ENCODE measurements around the gene CXCL12.

Gene CXCL12

DNA sequence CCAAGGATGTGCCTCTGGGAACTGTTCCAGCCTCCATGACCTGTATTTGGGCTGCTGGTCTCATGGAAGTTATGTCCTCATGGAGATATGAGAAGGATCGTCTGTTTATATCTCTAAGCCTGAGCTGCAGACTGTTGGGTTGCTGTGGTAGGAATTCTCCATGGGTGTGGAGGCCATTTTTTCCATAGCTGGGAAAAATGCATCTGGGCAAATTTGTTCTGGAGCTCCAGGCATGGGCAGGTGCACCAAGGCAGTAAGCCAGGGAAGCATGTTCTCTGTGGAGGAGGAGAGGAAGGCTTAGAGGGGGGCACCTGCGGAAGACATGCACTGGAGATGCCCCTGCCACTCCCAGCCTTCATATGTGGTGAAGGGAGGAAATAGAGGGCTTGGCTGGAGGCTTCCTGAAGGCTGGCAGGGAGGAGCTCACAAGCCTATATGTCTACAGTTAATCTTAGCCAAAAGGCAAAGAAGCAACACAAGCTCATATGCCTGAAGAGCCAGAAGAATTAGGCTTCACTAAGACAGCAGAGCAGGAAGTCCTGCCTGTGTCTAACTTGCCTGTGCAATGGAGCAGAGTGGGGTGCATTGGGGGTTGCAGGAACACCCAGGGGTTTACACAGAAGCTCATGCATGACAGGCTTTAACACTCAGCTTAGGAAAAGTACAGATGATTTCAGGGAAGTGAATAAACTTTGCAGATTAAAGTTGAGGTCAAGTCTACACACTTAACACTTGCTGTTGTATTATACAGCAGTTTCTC is 35.1 kb upstream of the CXCL12 start:
- no peak for TF ChIP-seq GABPA (IDR thresholded peaks at IDR 0.05; ENCODE audit: low read depth)
- TF ChIP-seq, protein P1, sequence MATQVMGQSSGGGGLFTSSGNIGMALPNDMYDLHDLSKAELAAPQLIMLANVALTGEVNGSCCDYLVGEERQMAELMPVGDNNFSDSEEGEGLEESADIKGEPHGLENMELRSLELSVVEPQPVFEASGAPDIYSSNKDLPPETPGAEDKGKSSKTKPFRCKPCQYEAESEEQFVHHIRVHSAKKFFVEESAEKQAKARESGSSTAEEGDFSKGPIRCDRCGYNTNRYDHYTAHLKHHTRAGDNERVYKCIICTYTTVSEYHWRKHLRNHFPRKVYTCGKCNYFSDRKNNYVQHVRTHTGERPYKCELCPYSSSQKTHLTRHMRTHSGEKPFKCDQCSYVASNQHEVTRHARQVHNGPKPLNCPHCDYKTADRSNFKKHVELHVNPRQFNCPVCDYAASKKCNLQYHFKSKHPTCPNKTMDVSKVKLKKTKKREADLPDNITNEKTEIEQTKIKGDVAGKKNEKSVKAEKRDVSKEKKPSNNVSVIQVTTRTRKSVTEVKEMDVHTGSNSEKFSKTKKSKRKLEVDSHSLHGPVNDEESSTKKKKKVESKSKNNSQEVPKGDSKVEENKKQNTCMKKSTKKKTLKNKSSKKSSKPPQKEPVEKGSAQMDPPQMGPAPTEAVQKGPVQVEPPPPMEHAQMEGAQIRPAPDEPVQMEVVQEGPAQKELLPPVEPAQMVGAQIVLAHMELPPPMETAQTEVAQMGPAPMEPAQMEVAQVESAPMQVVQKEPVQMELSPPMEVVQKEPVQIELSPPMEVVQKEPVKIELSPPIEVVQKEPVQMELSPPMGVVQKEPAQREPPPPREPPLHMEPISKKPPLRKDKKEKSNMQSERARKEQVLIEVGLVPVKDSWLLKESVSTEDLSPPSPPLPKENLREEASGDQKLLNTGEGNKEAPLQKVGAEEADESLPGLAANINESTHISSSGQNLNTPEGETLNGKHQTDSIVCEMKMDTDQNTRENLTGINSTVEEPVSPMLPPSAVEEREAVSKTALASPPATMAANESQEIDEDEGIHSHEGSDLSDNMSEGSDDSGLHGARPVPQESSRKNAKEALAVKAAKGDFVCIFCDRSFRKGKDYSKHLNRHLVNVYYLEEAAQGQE (IDR thresholded peaks at IDR 0.05; ENCODE audit: insufficient replicate concordance, low read depth), result no peak
- TF ChIP-seq POLR2AphosphoS5 (IDR thresholded peaks at IDR 0.05; ENCODE audit: low read depth), result no peak
- TF ChIP-seq SPI1 (IDR thresholded peaks at IDR 0.05; ENCODE audit: borderline replicate concordance, low read depth), result no peak
- TF ChIP-seq, protein P2, sequence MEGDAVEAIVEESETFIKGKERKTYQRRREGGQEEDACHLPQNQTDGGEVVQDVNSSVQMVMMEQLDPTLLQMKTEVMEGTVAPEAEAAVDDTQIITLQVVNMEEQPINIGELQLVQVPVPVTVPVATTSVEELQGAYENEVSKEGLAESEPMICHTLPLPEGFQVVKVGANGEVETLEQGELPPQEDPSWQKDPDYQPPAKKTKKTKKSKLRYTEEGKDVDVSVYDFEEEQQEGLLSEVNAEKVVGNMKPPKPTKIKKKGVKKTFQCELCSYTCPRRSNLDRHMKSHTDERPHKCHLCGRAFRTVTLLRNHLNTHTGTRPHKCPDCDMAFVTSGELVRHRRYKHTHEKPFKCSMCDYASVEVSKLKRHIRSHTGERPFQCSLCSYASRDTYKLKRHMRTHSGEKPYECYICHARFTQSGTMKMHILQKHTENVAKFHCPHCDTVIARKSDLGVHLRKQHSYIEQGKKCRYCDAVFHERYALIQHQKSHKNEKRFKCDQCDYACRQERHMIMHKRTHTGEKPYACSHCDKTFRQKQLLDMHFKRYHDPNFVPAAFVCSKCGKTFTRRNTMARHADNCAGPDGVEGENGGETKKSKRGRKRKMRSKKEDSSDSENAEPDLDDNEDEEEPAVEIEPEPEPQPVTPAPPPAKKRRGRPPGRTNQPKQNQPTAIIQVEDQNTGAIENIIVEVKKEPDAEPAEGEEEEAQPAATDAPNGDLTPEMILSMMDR (IDR thresholded peaks at IDR 0.05; ENCODE audit: insufficient read depth, low read length), result no peak
- no peak overlapping the region for H3K4me3 ChIP-seq (replicated peaks; ENCODE audit: insufficient read depth, low read length)
- DNase-seq (ENCODE audit: low read depth in 1 of 2, low spot score in 1 of 2), result no peak
- H3K27me3 ChIP-seq (ENCODE audit: insufficient read depth, poor library complexity, severe bottlenecking), result no peaks in the 10 kb centered on the region
- no peak overlapping the region for H3K27ac ChIP-seq (replicated peaks)

DNA sequence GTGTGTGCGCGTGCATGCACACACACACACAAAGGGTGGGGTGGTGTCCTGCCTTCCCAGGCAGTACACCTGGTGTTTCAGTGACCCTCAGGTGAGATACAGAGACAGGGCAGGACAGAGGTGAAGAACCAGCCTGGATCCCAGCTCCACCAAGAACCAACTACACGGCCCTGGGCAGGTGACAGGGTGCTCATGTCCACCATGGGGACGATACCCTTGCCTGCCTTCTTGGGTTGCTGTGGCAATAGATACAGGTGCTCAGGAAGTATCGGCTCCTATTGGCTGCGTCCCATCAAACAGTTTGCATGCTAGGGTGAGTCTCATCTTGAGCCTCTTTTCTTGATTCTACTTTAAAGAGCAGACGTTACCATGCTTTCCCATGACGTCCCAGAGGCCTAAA is 33.7 kb upstream of the CXCL12 start:
- H3K4me3 ChIP-seq (replicated peaks; ENCODE audit: insufficient read depth, low read length), result no peak overlapping the region
- TF ChIP-seq SPI1 (IDR thresholded peaks at IDR 0.05; ENCODE audit: borderline replicate concordance, low read depth) (no peak), POLR2AphosphoS5 (IDR thresholded peaks at IDR 0.05; ENCODE audit: low read depth) (no peak), GABPA (IDR thresholded peaks at IDR 0.05; ENCODE audit: low read depth) (no peak)
- TF ChIP-seq, protein P2 (IDR thresholded peaks at IDR 0.05; ENCODE audit: insufficient read depth, low read length), result no peak
- TF ChIP-seq, protein P1 (IDR thresholded peaks at IDR 0.05; ENCODE audit: insufficient replicate concordance, low read depth), result no peak
- H3K27me3 ChIP-seq (ENCODE audit: insufficient read depth, poor library complexity, severe bottlenecking), result no peaks in the 10 kb centered on the region
- no peak for DNase-seq (ENCODE audit: low read depth in 1 of 2, low spot score in 1 of 2)
- H3K27ac ChIP-seq (replicated peaks), result no peak overlapping the region

DNA sequence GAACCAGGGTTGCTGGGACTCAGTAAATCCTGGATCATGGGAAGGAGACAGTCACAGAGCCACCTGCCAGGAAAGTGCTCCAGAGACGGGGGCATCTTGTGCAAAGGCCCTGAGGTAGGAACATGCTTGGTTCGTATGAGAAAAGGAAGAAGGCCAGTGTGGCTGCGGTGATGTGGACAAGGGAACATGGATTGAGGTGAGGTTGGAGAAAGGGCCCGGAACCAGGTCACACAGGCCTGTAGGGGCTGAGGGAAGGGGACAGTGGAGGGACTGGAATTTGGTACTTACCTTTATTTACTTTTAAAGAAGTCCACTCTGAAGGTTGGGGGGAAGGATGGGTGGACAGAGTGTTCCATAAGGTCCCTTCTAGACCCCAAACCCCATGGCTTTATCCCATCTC is 32.9 kb upstream of the CXCL12 start:
- Histone ChIP-seq H3K4me3 (replicated peaks; ENCODE audit: insufficient read depth, low read length) (no peak overlapping the region), H3K27ac (replicated peaks) (no peak overlapping the region), H3K27me3 (ENCODE audit: insufficient read depth, poor library complexity, severe bottlenecking) (no peaks in the 10 kb centered on the region)
- no peak for TF ChIP-seq POLR2AphosphoS5 (IDR thresholded peaks at IDR 0.05; ENCODE audit: low read depth)
- TF ChIP-seq SPI1 (IDR thresholded peaks at IDR 0.05; ENCODE audit: borderline replicate concordance, low read depth), result no peak
- no peak for TF ChIP-seq GABPA (IDR thresholded peaks at IDR 0.05; ENCODE audit: low read depth)
- TF ChIP-seq, protein P2 (IDR thresholded peaks at IDR 0.05; ENCODE audit: insufficient read depth, low read length), result no peak
- TF ChIP-seq, protein P1 (IDR thresholded peaks at IDR 0.05; ENCODE audit: insufficient replicate concordance, low read depth), result no peak
- no peak for DNase-seq (ENCODE audit: low read depth in 1 of 2, low spot score in 1 of 2)
